Measurements from ENCODE around the gene SLC30A7. TPM values are rescaled to one million over a fixed set of nuclear protein-coding genes. Genes with fewer than 3 reads are reported as not detected.

SLC30A7 gene
- 7.5 to 13.2 TPM (median 11.9 TPM) in 5 replicates for total RNA-seq (2022; extraction: Qiagen RNA extraction)

GRCh38 chr1:100895540-100896480 is at the start of gene SLC30A7:
SLC30A7 (plus strand) TSS chr1:100896090; CDS start chr1:100896263, 173 bp downstream.

GRCh38 chr1:100894603-100895539 is 1.0 kb upstream of the SLC30A7 start, which contains the start of gene EXTL2:
EXTL2 (minus strand) TSS chr1:100894842; CDS start chr1:100888757, 6,085 bp downstream.

GRCh38 chr1:101025657-101026429 is 130.0 kb downstream of the SLC30A7 start, which contains the start of gene DPH5:
DPH5 (minus strand) TSS chr1:101025784; CDS start chr1:101025443, 341 bp downstream.

Other genes starting within 250 kb of the SLC30A7 start
- 0.04 to 0.06 TPM (median 0.05 TPM) in 4 of 5 replicates, not detected in the other for gene VCAM1, start 176.3 kb upstream of the SLC30A7 start, total RNA-seq (2022; extraction: Qiagen RNA extraction)
- gene EXTL2, start 1.2 kb upstream of the SLC30A7 start, total RNA-seq (2022; extraction: Qiagen RNA extraction): 5.8 to 7.9 TPM (median 7.2 TPM) in 5 replicates
- 28.2 to 32.3 TPM (median 29.8 TPM) in 5 replicates for gene DPH5, start 129.7 kb downstream of the SLC30A7 start, total RNA-seq (2022; extraction: Qiagen RNA extraction)